NCI-H748 (cell line): ENCODE results near the gene CISD3.

ENCODE experiments used
- DNase-seq: peaks from one replicate; lab custom pipeline; 2025; ENCODE audit not compliant: unreplicated experiment; lab: John Stamatoyannopoulos, UW

CISD3 gene

DNA sequence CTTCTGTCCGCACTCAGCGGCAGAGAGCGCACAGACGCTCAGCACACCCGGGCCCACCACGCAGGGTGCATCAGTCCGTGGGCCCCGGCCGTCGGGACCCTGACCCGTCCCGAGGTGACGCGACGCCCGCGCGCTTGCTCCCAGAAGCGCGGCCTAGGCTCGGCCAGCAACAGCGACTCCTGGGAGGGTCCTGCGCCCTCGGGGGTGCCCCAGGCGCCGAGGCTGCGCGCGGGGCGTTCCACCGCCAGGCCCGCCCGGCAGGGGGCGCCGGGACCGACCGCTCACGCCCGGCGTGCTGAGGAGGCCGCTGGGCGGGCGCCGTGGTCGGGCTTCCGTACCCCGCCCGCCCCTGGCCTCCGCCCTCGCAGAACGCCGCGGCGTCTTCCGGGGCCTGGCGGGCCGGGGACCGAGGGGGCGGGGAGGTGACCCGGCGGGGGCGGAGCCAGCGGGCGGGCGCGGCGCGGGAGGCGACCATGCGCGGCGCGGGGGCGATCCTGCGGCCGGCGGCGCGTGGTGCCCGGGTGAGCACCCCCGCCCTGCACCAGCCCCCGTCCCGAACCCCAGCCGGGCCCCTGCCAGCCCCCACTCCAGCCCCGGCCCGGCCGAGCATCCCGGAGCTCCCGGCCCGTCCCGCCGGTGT is at the start of gene CISD3:
Gene CISD3, plus strand, starts transcription at position 456 of the 640 bp plus-strand sequence. Its CDS starts 18 bp downstream, at position 474.
- peak; percentile 87 for DNase-seq

DNA sequence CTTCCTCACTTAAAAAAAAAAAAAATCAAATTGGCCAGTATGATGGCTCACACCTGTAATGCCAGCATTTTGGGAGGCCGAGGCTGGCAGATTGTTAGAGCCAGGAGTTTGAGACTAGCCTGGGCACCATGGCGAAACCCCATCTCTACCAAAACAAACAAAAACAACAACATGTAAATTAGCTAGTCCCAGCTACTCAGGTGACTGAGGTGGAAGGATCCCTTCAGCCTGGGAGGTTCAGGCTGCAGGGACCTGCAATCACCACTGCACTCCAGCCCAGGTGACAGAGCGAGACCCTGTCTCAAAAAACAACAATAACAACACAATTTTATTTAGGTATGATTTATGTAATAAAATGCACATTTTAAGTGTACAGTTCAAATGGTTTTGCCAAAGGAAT is 49.0 kb upstream of the CISD3 start:
- DNase-seq: no peak

- DNase-seq: no peak
Measured at GRCh38 chr17:38685491-38685890, 44.6 kb upstream of the CISD3 start.

DNA sequence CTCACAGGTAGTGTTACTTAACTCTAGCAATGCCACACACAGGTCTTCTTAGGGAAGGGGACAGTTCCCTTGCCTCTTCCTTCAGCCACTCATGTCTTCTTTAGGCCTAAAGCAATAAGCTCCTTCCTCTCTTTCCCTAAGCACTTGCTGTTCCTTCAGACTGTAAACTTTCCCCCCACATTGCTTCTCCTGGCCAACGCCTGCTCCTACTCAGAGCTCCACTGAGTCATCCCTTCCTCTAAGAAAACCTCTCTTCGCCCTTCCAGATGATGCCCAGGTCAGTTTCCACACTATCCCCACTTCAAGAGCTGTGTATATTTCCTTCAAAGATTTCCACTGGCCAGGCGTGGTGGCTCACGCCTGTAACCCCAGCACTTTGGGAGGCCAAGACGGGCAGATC is 42.9 kb upstream of the CISD3 start:
- DNase-seq: no peak

DNA sequence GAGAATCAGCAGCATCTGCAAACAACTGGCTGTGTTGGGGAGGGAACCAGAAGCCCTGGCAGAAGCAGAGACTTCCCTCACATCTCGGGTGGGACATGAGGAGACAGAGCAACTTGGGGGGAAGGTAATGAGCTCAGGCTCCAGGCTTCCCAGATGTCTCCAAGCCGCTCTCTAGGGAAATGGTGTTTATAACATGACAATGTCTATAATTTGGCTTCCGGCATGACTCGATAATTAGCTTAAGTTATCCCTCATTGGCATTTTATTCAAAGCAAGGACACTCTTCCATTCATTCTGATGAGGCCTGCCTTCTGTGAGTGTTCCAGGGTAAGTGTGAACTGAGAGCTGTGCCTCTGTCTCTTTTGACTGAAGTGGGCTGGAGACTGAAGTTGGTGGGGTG is 39.8 kb upstream of the CISD3 start:
- DNase-seq: no peak

GRCh38 chr17:38691154-38691553 is 39.0 kb upstream of the CISD3 start:
- DNase-seq: no peak

DNA sequence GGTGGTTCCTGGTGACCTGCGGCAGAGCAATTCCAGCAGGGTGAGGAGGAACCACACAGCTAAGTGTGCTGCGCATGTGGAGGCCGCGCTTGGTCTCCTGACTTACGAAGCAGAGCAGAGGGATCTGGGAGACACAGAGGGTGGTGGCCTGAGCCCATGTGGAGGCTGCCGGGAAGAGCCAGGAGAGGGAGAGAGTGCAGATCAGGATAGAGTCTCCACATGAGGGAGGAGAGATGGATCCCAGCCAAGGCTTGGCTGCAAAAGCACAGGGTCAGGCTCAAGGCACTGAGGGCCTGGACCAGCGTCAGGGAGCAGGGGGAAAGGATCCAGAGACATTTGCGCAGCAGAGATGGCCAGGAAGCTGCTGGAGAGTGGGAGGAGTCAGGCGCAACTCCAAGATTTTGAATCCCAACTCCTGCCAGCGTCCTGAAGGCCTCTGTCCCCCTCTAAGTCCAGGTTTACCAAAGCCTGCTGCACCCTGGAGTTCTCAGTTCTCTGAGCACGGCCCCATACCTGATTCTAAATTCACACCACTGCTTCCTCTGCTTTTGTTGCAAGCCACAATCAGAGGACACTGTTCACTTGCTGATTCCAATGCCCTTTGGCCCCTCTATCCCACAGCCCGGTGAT is 36.3 kb upstream of the CISD3 start:
- no peak for DNase-seq

DNA sequence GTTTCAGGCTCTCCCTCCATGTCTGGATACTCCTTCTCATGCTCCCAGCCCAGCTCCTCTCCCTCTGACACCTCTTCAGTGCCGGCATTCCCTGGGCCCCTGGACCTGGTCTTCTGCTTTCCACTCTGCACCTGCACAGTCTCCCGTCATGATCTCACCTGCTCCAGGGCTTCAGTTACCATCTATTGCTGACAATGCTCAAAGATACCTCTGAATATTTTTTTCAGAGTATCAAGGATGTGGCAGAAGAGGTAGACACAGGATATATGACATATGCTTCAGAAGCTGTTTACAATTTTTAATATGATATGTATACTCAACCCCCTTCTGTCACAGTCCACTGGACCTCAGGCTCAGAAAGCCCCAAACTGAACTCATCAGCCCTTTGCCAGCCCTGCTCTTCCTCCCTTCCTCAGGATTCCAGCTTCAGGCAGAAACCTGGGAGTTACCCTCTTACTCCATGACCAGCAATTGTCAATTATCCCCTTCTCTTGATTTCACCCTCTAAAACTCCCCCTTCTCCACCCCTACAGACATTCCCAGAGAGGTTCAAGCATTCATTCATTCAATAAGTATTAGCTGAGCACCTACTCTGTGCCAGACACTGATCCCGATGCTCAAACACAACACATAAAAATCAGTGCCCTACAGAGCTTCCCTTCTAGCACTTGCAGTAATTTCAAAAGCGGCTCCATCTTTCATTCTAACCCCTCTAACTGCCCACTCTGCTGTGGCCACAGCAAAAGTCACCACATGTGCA is 32.9 kb upstream of the CISD3 start:
- DNase-seq: no peak

DNA sequence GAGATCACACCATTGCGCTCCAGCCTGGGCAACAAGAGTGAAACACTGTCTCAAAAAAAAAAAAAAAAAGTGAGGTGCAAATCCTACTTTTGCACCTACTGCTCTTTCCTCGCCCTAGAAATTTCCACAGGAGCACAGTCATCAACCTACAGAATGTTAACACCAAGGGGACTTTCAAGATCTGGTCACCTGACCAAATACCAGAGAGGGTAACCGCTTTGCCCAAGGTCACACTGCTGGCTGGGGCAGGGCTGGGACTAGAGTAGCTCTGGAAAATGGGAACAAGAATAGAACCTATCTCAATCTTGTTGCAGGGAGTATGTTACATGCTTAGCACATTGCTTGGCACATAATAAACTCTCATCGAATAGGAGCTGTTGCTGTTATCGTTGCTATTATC is 31.4 kb upstream of the CISD3 start:
- DNase-seq: no peak

- DNase-seq: peak; percentile 74
Measured at GRCh38 chr17:38701504-38702165, 28.5 kb upstream of the CISD3 start.

GRCh38 chr17:38702166-38702915 is 27.8 kb upstream of the CISD3 start:
- DNase-seq: peak; percentile 89

- peak; percentile 42 for DNase-seq
Measured at GRCh38 chr17:38702916-38703741, 27.0 kb upstream of the CISD3 start.

- DNase-seq: peak; percentile 98
Measured at GRCh38 chr17:38703742-38704605, 26.2 kb upstream of the CISD3 start.

GRCh38 chr17:38704606-38705522 is 25.3 kb upstream of the CISD3 start, which contains the start of gene MLLT6:
Gene MLLT6, plus strand, starts transcription at chr17:38705273. Its CDS starts 360 bp downstream, at chr17:38705633.
- DNase-seq: peak; percentile 86

- peak; percentile 54 for DNase-seq
Measured at GRCh38 chr17:38705523-38705802, 24.7 kb upstream of the CISD3 start.

DNA sequence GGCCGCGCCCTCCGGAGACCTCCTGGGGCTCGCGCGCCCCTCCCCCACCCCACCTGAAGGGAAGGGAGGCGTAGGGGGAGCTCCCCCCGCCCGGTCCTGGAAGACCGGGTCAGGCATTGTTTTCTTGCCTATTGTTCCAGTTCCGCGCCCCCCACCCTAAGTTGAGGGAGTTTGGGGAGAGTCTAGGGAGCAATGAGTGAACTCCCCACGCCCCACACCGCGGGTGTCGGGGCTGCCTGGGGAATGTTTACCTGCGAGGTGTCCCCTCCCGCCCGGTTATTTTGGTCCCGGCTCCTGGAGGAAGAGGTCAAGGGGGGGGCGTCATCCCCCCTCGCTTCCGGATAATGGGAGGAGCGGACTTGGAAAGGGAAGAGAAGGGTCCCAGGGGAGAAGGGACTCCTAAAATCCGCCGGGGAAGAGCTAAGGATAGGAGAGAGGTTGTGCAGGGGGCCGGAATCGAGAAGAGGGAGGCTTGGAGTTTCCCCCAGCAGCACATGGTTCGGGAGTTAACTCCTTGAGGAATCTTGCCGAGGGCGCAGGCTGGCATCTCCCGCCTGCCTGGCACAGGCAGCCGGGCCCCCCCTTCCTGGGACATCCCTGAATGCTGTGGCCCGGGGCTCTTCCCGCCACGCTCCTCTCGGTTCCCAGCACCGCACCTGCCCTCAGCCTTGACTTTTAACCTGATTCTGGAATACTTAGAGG is 24.2 kb upstream of the CISD3 start:
- DNase-seq: peak; percentile 60

GRCh38 chr17:38706505-38707216 is 23.5 kb upstream of the CISD3 start:
- DNase-seq: peak; percentile 49
